DOHH2 (cell line): ENCODE measurements around the gene AK1.

ENCODE experiments used
- EZH2phosphoT487 ChIP-seq: fragments of 200-600 bp; sonication (generic); IDR thresholded peaks from 2 replicates; pipeline ENCODE4 v1.6.1; 2017; ENCODE audit warnings: borderline replicate concordance, mild to moderate bottlenecking, antibody characterized with exemption, low read length, moderate library complexity, mixed read lengths
- TF ChIP-seq, protein P1 (sequence below): fragments of 200-600 bp; sonication (generic); IDR thresholded peaks from one replicate; pipeline ENCODE4 v1.5.1; 2014; ENCODE audit warnings: antibody characterized with exemption, mild to moderate bottlenecking, low read depth, low read length; ENCODE audit not compliant: poor library complexity, severe bottlenecking

- TF ChIP-seq, protein P1, sequence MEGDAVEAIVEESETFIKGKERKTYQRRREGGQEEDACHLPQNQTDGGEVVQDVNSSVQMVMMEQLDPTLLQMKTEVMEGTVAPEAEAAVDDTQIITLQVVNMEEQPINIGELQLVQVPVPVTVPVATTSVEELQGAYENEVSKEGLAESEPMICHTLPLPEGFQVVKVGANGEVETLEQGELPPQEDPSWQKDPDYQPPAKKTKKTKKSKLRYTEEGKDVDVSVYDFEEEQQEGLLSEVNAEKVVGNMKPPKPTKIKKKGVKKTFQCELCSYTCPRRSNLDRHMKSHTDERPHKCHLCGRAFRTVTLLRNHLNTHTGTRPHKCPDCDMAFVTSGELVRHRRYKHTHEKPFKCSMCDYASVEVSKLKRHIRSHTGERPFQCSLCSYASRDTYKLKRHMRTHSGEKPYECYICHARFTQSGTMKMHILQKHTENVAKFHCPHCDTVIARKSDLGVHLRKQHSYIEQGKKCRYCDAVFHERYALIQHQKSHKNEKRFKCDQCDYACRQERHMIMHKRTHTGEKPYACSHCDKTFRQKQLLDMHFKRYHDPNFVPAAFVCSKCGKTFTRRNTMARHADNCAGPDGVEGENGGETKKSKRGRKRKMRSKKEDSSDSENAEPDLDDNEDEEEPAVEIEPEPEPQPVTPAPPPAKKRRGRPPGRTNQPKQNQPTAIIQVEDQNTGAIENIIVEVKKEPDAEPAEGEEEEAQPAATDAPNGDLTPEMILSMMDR: no peak
- no peak for TF ChIP-seq EZH2phosphoT487
Measured at GRCh38 chr9:127908660-127908926, 31.1 kb upstream of the AK1 start.
